ENCODE results near the gene NCK2. TPM values are rescaled to one million over a fixed set of nuclear protein-coding genes. Genes with fewer than 3 reads are reported as not detected.

The NCK2 gene
- total RNA-seq, 8 experiments from 2014 or later: 5.5 to 43.3 (median 27.3) TPM

DNA sequence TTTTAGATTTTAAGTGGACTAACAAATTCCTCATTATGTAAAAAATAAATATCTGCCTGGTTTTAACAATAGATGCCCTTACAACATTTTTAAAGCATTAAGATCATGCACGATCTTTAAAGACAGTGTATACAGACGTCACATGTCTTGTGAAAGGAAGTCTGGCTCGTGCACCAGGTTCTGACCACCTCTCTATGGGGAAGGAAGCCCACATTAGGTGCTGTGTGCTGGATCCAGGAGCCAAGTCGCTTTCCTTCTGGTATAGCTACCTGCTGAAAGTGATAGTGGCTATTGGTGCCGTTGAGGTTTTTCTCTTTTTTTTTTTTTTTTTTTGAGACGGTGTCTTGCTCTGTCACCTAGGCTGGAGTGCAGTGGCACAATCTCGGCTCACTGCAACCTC lies 116.5 kb downstream of the NCK2 start:
- Histone ChIP-seq H3K4me1 (replicated peaks in 1 of 2) (peaks cover 0 to 2% of the 10 kb centered on the region in 2 donors), H3K27ac (no peak overlapping the region), H3K4me3 (no peak overlapping the region)
- in situ Hi-C loops (cut with MboI; ENCODE audit: low pct_unique_long_range_greater_than_20kb in 2 of 9, low sequenced_read_pairs in 9 of 9, unreplicated experiment in 9 of 9): no loop called here
- 33 to 100% (median 80%) methylated on average over 1 to 6 of the region's 7 CpGs; no CpG with 5 or more reads in 1 of the 10 experiments for WGBS, 10 experiments
- ATAC-seq (replicated peaks in 6 of 8): no peak

DNA sequence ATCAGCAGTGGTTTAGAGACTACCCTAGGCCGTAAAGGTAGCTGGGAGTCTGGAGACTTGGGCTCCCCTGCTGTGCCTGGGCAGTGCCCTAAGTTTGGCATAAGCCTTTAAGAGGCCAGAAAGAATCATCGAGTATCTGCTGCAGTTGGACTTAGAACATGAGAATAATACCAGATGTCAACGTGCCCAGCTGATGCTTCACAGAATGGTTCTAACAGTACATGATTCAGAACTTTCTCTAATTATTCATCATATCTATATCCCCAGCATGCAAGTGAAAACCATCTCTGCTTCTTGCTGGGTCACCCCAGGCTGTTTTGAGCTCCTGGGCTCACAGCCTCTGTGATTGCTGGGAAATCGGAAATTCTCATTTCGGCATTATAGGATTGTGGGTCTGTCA lies 118.1 kb downstream of the NCK2 start:
- Histone ChIP-seq H3K27ac (no peak overlapping the region), H3K4me3 (no peak overlapping the region), H3K4me1 (replicated peaks in 1 of 2) (peaks cover 0 to 2% of the 10 kb centered on the region in 2 donors)
- ATAC-seq (replicated peaks in 6 of 8): no peak
- in situ Hi-C loops (cut with MboI; ENCODE audit: low pct_unique_long_range_greater_than_20kb in 2 of 9, low sequenced_read_pairs in 9 of 9, unreplicated experiment in 9 of 9): no loop called here
- 31 to 100% (median 91%) methylated on average over 1 to 4 of the region's 5 CpGs; no CpG with 5 or more reads in 1 of the 10 experiments for WGBS, 10 experiments

DNA sequence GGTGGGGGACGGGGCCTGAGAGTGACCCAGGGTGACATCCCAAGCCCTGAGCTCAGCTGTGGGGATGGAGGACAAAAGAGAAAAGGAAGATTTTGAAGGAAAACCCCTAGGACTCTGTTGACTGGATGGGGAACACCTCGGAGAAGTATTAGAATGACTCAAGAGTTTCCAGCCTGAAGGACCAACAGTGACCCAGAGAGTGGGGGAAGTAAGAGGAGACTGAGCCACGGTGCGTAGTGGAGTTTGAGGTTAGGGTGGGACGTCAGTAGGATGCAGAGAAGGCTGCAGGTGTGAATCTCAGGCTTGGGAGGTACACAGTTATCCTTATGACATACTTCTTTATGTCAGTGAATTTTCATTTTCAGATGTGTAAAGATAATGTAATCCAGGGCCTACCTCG lies 119.5 kb downstream of the NCK2 start:
- no peak for ATAC-seq (replicated peaks in 6 of 8)
- in situ Hi-C loops (cut with MboI; ENCODE audit: low pct_unique_long_range_greater_than_20kb in 2 of 9, low sequenced_read_pairs in 9 of 9, unreplicated experiment in 9 of 9): no loop called here

DNA sequence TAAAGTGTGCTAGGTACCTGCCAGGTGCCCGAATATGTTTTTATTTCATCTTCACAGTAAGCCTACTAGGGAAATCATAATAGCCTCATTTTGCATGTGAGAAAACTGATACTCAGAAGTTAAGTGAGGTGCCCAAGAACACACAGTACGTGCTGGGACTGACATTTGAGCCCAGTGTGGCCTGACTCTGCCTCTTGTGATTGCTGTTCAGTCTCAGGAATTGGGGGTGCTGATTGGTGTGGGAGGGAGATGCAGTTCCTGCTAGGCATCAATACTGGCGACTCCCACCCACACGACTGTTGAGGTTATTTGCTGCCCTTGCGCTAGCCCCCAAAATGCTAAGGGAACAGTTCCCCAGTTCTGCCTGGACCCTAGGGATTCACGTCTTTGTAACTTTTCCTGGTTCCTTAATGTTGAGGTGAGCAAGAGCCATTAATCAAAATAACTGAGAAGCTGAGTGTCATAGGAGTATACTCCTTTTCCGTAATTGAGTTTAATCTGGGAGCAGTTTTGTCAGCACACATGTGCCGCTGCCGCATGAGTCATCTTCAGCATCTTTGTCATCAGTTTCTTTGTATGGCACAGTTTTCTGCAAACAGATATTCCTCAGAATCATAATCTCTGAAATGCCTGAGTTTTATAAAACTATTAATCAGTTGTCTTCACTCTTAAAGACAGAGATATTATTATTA lies 120.7 kb downstream of the NCK2 start:
- in situ Hi-C loops (cut with MboI; ENCODE audit: low pct_unique_long_range_greater_than_20kb in 2 of 9, low sequenced_read_pairs in 9 of 9, unreplicated experiment in 9 of 9): no loop called here
- 23 to 100% (median 82%) methylated on average over 1 to 7 of the region's 9 CpGs for WGBS, 10 experiments
- H3K4me1 ChIP-seq (replicated peaks in 1 of 2): peaks cover 0 to 2% of the 10 kb centered on the region in 2 donors
- peak in 4 of 8 experiments; percentile 40 to 71 (median 51) for ATAC-seq (replicated peaks in 6 of 8)
- H3K27ac ChIP-seq: no peak overlapping the region
- no peak overlapping the region for H3K4me3 ChIP-seq

More for the DNA sequence above, 119.5 kb downstream of the NCK2 start:
- H3K4me3 ChIP-seq: no peak overlapping the region
- H3K27ac ChIP-seq: no peak overlapping the region
- peaks cover 0 to 2% of the 10 kb centered on the region in 2 donors for H3K4me1 ChIP-seq (replicated peaks in 1 of 2)
- 40 to 100% (median 90%) methylated on average over 1 to 4 of the region's 6 CpGs; no CpG with 5 or more reads in 4 of the 10 experiments for WGBS, 10 experiments

DNA sequence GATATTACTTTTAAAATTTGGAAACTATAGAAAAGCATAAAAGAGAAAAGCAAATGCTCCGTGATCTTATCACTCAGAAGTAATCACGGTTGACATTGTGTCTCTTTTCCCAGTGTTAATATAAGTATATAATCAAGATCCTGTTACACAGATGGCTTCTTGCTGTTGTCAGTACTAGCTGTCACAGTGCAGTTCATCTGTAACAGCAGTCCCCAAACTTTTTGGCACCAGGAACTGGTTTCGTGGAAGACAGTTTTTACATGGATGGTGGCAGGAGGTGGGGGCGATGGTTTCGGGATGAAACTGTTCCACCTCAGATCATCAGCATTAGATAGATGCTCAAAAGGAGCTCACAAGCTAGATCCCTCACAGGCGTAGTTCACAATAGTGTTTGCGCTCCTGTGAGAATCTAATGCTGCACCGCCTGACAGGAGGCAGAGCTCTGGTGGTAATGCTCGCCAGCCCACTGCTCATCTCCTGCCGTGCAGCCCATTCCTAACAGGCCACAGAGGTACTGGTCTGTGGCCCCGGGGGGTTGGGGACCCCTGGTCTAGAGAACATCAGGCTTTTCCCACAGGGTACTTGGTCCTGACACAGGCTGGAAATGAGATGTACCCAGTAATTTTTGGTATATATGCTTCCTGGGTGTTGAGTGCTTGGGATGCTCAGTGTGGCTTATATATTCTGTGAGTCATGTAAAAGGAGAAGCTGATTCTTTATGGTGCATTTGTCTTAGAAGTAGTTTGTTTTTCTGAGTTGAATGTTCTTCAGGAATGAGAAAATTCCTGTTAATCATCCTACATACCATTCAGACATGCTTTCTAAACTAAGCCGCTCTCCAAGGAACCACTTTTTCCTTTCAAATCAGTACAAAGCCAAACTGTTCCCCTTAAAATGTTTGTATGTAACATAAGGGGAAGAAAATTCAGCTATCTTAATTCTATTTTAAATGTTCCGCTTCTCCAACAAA lies 121.8 kb downstream of the NCK2 start:
- Histone ChIP-seq H3K4me1 (replicated peaks in 1 of 2) (peaks cover 0 to 2% of the 10 kb centered on the region in 2 donors), H3K27ac (no peak overlapping the region), H3K4me3 (no peak overlapping the region)
- peak in 1 of 8 experiments; percentile 46 for ATAC-seq (replicated peaks in 6 of 8)
- in situ Hi-C loops (cut with MboI; ENCODE audit: low pct_unique_long_range_greater_than_20kb in 2 of 9, low sequenced_read_pairs in 9 of 9, unreplicated experiment in 9 of 9): no loop called here
- WGBS, 10 experiments: 75 to 100% (median 98%) methylated on average over 1 to 10 of the region's 13 CpGs

DNA sequence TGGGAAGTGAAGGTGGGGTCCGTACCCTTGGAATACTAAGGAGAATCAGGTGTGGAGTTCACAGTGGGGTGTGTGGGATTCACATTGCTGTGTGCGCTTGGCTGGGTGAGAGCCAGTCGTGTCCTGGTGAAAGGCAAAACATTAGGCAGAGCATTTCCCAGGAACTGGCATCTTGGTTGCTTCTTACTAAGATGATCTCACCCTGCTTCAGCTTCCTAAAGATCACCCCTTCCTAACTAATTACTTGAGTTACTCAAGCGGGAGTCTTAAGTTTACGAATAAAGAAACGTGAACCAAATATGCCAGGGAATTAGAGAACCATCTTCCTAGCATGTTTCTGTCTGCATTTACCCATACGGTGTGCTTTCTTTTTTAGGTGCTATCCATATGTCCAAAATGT lies 122.9 kb downstream of the NCK2 start:
- Histone ChIP-seq H3K27ac (no peak overlapping the region), H3K4me3 (no peak overlapping the region), H3K4me1 (replicated peaks in 1 of 2) (peaks cover 0 to 2% of the 10 kb centered on the region in 2 donors)
- 60 to 100% (median 80%) methylated on average over 1 to 6 of the region's 7 CpGs; no CpG with 5 or more reads in 1 of the 10 experiments for WGBS, 10 experiments
- in situ Hi-C loops (cut with MboI; ENCODE audit: low pct_unique_long_range_greater_than_20kb in 2 of 9, low sequenced_read_pairs in 9 of 9, unreplicated experiment in 9 of 9): no loop called here
- no peak for ATAC-seq (replicated peaks in 6 of 8)

DNA sequence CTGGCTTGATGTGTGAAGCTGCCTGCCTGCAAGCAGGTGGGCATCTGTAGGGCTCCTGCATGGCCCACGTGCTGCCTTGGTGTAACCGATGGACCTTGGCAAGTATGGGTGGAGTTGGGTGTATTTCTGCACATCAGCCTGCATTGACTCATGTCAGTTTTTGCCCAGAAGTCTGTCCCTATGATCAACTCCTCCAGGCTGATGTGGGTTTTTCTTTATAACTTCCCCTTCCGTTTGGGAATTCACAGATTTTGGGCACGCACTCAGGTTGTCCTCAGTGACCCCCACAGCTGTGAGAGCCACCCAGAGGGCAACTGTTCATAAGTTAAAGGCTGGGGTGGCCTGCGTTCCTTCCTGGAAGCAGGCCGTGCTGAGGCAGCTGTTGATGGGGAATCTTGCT lies 123.3 kb downstream of the NCK2 start:
- 0 to 100% (median 64%) methylated on average over 1 to 4 of the region's 6 CpGs; no CpG with 5 or more reads in 2 of the 10 experiments for WGBS, 10 experiments
- in situ Hi-C loops (cut with MboI; ENCODE audit: low pct_unique_long_range_greater_than_20kb in 2 of 9, low sequenced_read_pairs in 9 of 9, unreplicated experiment in 9 of 9): no loop called here
- ATAC-seq (replicated peaks in 6 of 8): peak in 1 of 8 experiments; percentile 52
- Histone ChIP-seq H3K27ac (no peak overlapping the region), H3K4me1 (replicated peaks in 1 of 2) (no peaks in the 10 kb centered on the region), H3K4me3 (no peak overlapping the region)

DNA sequence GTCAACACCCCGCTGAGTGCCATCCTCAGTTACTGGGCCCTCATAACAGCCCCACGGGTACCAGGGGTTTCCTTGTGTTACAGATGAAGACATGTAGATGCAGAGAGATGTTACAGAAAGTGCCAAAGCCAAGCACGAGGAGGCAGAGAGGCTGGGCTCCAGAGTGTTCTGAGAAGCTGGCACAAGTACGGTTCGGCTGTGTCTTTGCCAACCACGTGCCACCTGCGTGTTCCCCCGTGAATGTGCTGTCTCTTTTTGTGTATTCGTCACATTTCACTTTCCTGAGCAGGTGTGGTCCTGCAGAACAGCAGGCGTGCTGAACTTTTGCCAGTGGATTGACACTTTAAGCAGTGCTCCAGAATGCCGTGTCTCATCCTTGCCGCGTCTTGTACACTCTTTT lies 124.6 kb downstream of the NCK2 start:
- 48 to 96% (median 91%) methylated on average over 1 to 9 of the region's 13 CpGs; no CpG with 5 or more reads in 3 of the 10 experiments for WGBS, 10 experiments
- ATAC-seq (replicated peaks in 6 of 8): peak in 1 of 8 experiments; percentile 22
- no peak overlapping the region for H3K4me3 ChIP-seq
- no peak overlapping the region for H3K27ac ChIP-seq
- H3K4me1 ChIP-seq (replicated peaks in 1 of 2): peaks cover 8 to 11% of the 10 kb centered on the region in 2 donors
- in situ Hi-C loops (cut with MboI; ENCODE audit: low pct_unique_long_range_greater_than_20kb in 2 of 9, low sequenced_read_pairs in 9 of 9, unreplicated experiment in 9 of 9): no loop called here

DNA sequence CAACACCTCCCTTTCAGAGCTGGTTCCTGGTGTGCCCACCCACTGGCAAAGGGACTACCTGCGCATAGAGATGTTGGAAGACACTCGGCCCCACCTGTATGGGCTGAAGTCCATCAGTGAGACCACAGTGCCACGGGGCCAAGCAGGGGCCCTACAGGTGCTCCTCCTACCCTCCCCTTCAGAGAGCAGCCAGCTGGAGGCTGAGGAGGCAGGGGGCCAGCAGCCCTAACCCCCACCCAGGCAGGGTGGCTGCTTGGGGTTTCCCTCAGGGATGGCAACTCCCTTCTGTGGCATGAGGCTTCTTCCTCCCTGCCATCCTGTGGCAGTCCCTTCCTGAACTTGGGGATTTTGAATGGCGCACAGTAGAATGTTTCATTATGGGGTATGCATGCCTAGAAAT lies 125.3 kb downstream of the NCK2 start:
- Histone ChIP-seq H3K4me1 (replicated peaks in 1 of 2) (peaks cover 8 to 11% of the 10 kb centered on the region in 2 donors), H3K4me3 (no peak overlapping the region), H3K27ac (no peak overlapping the region)
- in situ Hi-C loops (cut with MboI; ENCODE audit: low pct_unique_long_range_greater_than_20kb in 2 of 9, low sequenced_read_pairs in 9 of 9, unreplicated experiment in 9 of 9): no loop called here
- WGBS, 10 experiments: 50 to 100% (median 97%) methylated on average over 1 to 3 of the region's 4 CpGs; no CpG with 5 or more reads in 6 of the 10 experiments
- no peak for ATAC-seq (replicated peaks in 6 of 8)

DNA sequence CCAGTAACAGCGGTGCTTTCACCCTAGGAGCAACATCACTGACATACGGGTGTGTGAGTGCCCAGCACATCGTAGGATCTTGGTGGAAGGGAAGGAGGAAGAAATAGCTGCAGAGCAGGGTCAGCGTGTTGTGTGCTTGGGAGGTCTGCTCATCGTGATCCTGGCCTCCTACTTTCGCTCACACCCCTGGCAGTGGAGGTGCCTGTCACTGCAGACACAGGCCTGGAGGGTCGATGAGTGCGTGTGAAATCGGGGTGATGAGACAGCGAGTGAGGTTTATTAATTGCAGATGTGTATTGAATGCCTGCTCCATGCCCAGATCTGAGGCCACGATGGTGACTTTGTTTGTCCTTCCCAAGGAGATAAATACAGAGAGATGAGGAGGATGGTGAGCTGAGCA lies 126.1 kb downstream of the NCK2 start:
- WGBS, 10 experiments: 66 to 100% (median 93%) methylated on average over 1 to 7 of the region's 11 CpGs; no CpG with 5 or more reads in 3 of the 10 experiments
- H3K4me1 ChIP-seq (replicated peaks in 1 of 2): peaks cover 8 to 11% of the 10 kb centered on the region in 2 donors
- H3K4me3 ChIP-seq: no peak overlapping the region
- in situ Hi-C loops (cut with MboI; ENCODE audit: low pct_unique_long_range_greater_than_20kb in 2 of 9, low sequenced_read_pairs in 9 of 9, unreplicated experiment in 9 of 9): no loop called here
- H3K27ac ChIP-seq: no peak overlapping the region
- no peak for ATAC-seq (replicated peaks in 6 of 8)

DNA sequence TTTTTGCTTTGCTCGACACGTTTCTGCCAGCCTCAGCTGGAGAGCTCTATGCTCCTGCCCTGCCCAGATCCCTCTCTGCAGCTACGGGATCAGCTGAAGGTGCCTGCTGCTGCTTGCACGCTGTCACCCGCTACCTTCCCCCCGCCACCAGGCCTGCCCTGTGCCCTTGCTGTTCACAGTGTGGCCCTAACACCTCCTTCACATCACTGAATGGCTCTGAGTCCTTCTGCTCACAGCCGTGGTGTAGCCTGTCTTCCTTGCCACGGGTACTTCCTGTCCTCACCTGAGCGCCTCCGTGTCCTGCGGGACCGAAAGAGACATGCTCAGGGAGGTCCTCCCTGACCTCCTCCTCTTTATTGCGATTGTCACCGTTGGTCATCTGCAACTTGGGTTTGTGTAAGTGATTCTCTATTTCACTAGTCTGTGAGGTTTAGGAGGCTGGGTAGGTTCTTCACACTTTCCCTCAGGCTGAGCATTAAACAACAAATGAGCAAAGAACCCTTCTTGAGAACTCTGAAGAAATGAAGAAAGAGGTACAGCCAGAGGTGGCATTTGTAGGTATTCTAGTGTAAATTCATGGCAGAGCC lies 127.5 kb downstream of the NCK2 start:
- Histone ChIP-seq H3K4me1 (replicated peaks in 1 of 2) (peaks cover 8 to 11% of the 10 kb centered on the region in 2 donors), H3K4me3 (no peak overlapping the region), H3K27ac (no peak overlapping the region)
- ATAC-seq (replicated peaks in 6 of 8): no peak
- in situ Hi-C loops (cut with MboI; ENCODE audit: low pct_unique_long_range_greater_than_20kb in 2 of 9, low sequenced_read_pairs in 9 of 9, unreplicated experiment in 9 of 9): no loop called here
- 80 to 100% (median 93%) methylated on average over 5 to 11 of the region's 14 CpGs; no CpG with 5 or more reads in 5 of the 10 experiments for WGBS, 10 experiments

DNA sequence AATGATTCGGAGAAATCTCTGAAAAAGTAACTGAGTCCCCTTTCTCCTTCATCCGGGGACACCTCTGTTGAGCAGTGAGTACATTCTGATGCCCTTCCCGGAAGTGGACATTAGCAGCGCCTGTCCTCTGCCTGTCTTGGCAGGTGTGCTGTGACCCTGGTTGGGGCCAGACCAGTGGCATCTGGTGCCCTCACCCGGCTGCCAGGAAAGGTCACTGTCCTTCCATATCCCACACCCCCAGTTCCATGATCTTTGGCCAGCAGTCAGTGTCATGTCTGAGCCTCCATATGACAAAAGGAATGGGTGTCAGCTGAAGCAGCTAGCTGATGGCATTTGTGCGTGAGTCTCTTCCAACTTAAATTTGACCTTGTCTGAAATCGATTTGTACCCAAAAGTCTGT lies 128.1 kb downstream of the NCK2 start:
- Histone ChIP-seq H3K4me3 (no peak overlapping the region), H3K4me1 (replicated peaks in 1 of 2) (peaks cover 8 to 11% of the 10 kb centered on the region in 2 donors), H3K27ac (no peak overlapping the region)
- in situ Hi-C loops (cut with MboI; ENCODE audit: low pct_unique_long_range_greater_than_20kb in 2 of 9, low sequenced_read_pairs in 9 of 9, unreplicated experiment in 9 of 9): no loop called here
- ATAC-seq (replicated peaks in 6 of 8): no peak
- WGBS, 10 experiments: 83 to 100% (median 100%) methylated on average over 1 to 3 of the region's 7 CpGs; no CpG with 5 or more reads in 2 of the 10 experiments

Data from motor neuron (in vitro differentiated cells).